Mucosa of descending colon (tissue), 3 donors: Measurements from ENCODE around the gene EIPR1. TPM values are rescaled to one million over a fixed set of nuclear protein-coding genes. Genes with fewer than 3 reads are reported as not detected.
"Not testable (repeated sequence)": the region's sequence is repeated elsewhere in the genome, so short reads cannot be mapped to it uniquely, and the experiment has no call there.

ENCODE experiments used
- ATAC-seq: fragments of 200-7000 bp; cut with Tn5 transposase; one replicate; pipeline ENCODE4 v1.9.1; 2020; ENCODE audit warnings: mild to moderate bottlenecking, moderate library complexity
- DNase-seq, 3 donors: peaks; one replicate each; pipeline ENCODE4 v3.0.0-alpha.2; 2020
- H3K36me3 ChIP-seq: fragments of 200-600 bp; one replicate; pipeline ENCODE4 v1.8.0; 2021; ENCODE audit warnings: low read depth, mild to moderate bottlenecking
- H3K4me1 ChIP-seq: fragments of 200-600 bp; one replicate; pipeline ENCODE4 v1.8.0; 2021; ENCODE audit warnings: low read depth, mild to moderate bottlenecking
- H3K4me3 ChIP-seq: fragments of 200-600 bp; one replicate; pipeline ENCODE4 v1.8.0; 2021; ENCODE audit warnings: mild to moderate bottlenecking
- H3K9me3 ChIP-seq: fragments of 200-600 bp; one replicate; pipeline ENCODE4 v1.8.0; 2021; ENCODE audit warnings: mild to moderate bottlenecking
- intact Hi-C, 2 donors: fragments of 100-400 bp; cut with DNase I in 1 of 2; cut with micrococcal nuclease in 1 of 2; formaldehyde crosslinking; loops; one replicate each; pipeline versions ENCODE4 v1.11.0 to v1.11.1; 2022; cut with DNase I, micrococcal nuclease
- total RNA-seq, 3 donors: library from RNA; stranded (reverse); fragmentation: NEBNext Ultra II Directional in 2 of 3; extraction: Animal tissue kit (Norgen Biotek cat#: 25700) in 2 of 3; gene quantifications; one replicate each; pipeline versions ENCODE4 v1.2.1 to v1.2.4, GENCODE V29; 2021 to 2023
- TF ChIP-seq, protein P1 (sequence below): fragments of 200-600 bp; IDR thresholded peaks from one replicate; pipeline ENCODE4 v1.8.0; 2022; ENCODE audit warnings: antibody characterized with exemption, mild to moderate bottlenecking
- donor health status: DM: no; HTN: no; CAD: no; lungs with moderate emphysema.
- donor health status: DM: no; HTN: no; CAD: no.
- donor health status: DM: no; HTN: yes; CAD: no.

Gene EIPR1
- total RNA-seq, 3 donors from 2014 or later = 15.9 to 27.1 (median 25.0) TPM

- Histone ChIP-seq H3K4me3 (no peak overlapping the region), H3K36me3 (no peaks in the 10 kb centered on the region), H3K9me3 (no peaks in the 10 kb centered on the region), H3K4me1 (no peaks in the 10 kb centered on the region)
- TF ChIP-seq, protein P1, sequence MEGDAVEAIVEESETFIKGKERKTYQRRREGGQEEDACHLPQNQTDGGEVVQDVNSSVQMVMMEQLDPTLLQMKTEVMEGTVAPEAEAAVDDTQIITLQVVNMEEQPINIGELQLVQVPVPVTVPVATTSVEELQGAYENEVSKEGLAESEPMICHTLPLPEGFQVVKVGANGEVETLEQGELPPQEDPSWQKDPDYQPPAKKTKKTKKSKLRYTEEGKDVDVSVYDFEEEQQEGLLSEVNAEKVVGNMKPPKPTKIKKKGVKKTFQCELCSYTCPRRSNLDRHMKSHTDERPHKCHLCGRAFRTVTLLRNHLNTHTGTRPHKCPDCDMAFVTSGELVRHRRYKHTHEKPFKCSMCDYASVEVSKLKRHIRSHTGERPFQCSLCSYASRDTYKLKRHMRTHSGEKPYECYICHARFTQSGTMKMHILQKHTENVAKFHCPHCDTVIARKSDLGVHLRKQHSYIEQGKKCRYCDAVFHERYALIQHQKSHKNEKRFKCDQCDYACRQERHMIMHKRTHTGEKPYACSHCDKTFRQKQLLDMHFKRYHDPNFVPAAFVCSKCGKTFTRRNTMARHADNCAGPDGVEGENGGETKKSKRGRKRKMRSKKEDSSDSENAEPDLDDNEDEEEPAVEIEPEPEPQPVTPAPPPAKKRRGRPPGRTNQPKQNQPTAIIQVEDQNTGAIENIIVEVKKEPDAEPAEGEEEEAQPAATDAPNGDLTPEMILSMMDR = no peak
- intact Hi-C loops = no loop called here
- no peak for DNase-seq
- no peak for ATAC-seq
Observed at GRCh38 chr2:3201281-3201680, 176.3 kb downstream of the EIPR1 start.

DNA sequence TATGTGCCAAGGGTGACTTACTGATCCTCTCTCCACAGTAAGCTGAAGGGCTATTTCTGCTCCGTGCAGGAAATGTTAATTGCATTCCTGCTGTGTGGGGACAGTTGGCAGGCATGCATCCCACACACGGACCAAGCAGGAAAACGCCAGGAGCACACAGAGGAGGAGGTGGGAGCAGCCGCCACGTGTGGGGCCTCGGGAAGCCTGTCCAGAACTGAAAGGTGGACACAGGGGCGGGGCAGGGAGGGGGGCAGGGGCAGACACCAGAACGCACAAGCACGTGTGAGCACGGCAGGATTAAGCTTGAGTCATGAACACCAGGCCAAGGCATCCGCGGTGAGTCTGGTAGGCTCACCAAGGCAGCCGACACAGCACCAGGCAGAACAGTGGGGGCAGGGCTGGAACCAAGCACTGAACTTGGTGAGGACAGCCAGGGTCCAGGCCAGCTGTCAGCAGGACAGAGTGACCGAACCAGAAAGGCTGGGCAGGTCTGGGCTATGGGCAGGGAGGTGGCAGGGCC is 177.1 kb downstream of the EIPR1 start:
- no peaks in the 10 kb centered on the region for H3K36me3 ChIP-seq
- no peaks in the 10 kb centered on the region for H3K4me1 ChIP-seq
- intact Hi-C loops = no loop called here
- no peaks in the 10 kb centered on the region for H3K9me3 ChIP-seq
- DNase-seq (no peak), ATAC-seq (no peak)
- TF ChIP-seq, protein P1 = no peak
- H3K4me3 ChIP-seq = no peak overlapping the region

DNA sequence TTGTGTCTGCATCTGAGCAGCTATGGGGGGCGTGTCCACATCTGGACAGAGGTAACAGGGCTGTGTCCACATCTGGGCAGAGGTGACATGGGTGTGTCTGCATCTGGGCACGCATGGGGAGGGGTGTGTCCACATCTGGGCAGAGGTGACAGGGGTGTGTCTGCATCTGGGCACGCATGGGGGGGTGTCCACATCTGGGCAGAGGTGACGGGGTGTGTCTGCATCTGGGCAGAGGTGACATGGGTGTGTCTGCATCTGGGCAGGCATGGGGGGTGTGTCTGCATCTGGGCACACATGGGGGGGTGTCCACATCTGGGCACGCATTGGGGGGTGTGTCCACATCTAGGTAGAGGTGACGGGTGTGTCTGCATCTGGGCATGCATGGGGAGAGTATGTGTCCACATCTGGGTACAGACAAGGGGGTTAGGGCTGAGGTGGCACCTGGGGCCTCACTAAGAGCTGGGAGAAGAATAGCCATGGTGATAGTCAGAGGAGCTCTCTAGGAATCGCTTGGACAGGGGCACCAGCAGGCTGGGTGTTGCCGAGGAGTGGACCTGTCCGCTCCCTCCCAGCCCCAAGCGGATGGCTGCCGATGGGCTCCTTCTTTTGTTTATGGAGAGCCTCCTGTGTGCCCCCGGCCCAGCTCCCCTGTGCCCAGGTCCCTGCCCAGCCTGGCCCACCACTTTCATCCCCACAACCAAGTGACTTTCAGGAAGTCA is 177.8 kb downstream of the EIPR1 start:
- Histone ChIP-seq H3K4me3 (no peak overlapping the region), H3K36me3 (no peaks in the 10 kb centered on the region), H3K4me1 (no peaks in the 10 kb centered on the region), H3K9me3 (no peaks in the 10 kb centered on the region)
- TF ChIP-seq, protein P1 = no peak
- ATAC-seq = no peak
- intact Hi-C loops = no loop called here
- no peak for DNase-seq

- ATAC-seq, H3K9me3 ChIP-seq, intact Hi-C loops, H3K4me1 ChIP-seq, H3K4me3 ChIP-seq, DNase-seq, H3K36me3 ChIP-seq: not testable (repeated sequence)
Observed at GRCh38 chr2:3198671-3199192, 178.9 kb downstream of the EIPR1 start.

DNA sequence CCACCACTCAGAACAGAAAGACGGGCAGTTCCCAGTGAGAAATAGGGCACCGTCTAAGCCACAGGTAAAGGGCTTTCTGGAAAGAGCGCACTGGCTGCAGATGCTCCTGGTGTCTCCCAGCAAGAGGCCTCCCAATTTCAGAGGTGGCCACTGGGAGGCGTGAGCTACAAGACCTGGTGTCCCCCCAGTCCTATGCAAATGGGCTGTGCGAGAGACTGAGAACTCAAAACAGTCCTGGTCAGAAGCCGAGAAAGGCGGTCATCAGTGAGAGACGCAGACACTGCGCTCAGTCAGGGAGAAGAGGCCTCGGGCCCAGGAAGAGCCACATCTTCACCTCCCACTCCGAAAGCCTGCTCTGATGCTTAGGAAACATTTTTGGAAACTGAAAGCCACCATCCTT is 179.5 kb downstream of the EIPR1 start:
- Histone ChIP-seq H3K4me3 (no peak overlapping the region), H3K4me1 (no peaks in the 10 kb centered on the region), H3K36me3 (no peaks in the 10 kb centered on the region), H3K9me3 (no peaks in the 10 kb centered on the region)
- intact Hi-C loops = no loop called here
- TF ChIP-seq, protein P1 = no peak
- DNase-seq (no peak), ATAC-seq (peak; percentile 25)

DNA sequence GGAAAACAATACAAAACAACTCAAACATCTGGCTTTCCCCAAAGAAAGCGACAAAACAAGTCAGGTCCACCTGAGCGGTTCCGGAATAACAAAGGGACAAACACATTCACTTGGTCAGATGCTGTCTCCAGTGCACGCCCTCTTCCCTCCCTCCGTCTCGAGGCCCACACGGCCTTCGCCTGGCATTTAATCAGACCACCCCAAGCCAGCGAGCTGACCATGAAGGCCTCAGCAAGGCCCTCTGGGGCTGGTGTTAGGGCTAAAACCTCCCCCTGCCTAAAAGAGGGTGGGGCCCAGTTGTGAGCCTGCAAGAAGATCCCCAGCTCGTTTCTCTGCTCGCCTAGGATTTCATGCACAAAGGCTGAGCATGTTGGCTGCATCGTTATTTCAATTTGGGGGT is 180.3 kb downstream of the EIPR1 start:
- intact Hi-C loops = no loop called here
- Histone ChIP-seq H3K4me3 (no peak overlapping the region), H3K36me3 (no peaks in the 10 kb centered on the region), H3K9me3 (no peaks in the 10 kb centered on the region), H3K4me1 (no peaks in the 10 kb centered on the region)
- no peak for DNase-seq
- TF ChIP-seq, protein P1 = no peak
- ATAC-seq = no peak
